Epithelial cell of esophagus (primary cell): ENCODE results near the gene TUBGCP6.
A peak's percentile ranks its signal among the peaks of the same experiment; 100 is the strongest.

ENCODE experiments used
- DNase-seq: peaks from one replicate; pipeline ENCODE4 v3.0.0; 2010; ENCODE audit warnings: low read depth
- H3K4me3 ChIP-seq: 2 replicates; pipeline ENCODE4 v1.5.1; 2011; ENCODE audit warnings: mild to moderate bottlenecking, low read length, control low read depth
- CTCF ChIP-seq: IDR thresholded peaks from 2 replicates; pipeline ENCODE4 v1.5.1; 2011; ENCODE audit warnings: low read depth, mild to moderate bottlenecking, low read length, control low read depth, inconsistent platforms; ENCODE audit not compliant: insufficient read depth; ENCODE audit errors: missing control alignments

The TUBGCP6 gene

GRCh38 chr22:50267591-50268390 lies 23.0 kb upstream of the TUBGCP6 start:
- DNase-seq, result peak; percentile 80
- TF ChIP-seq CTCF, result no peak
- peak overlapping the region; percentile 13 for H3K4me3 ChIP-seq

GRCh38 chr22:50266994-50267393 lies 22.2 kb upstream of the TUBGCP6 start:
- TF ChIP-seq CTCF, result no peak
- no peak for DNase-seq
- H3K4me3 ChIP-seq, result no peak overlapping the region

- no peak for TF ChIP-seq CTCF
- H3K4me3 ChIP-seq, result no peak overlapping the region
- no peak for DNase-seq
Observed at GRCh38 chr22:50264946-50265669, 20.3 kb upstream of the TUBGCP6 start.

- no peak for TF ChIP-seq CTCF
- no peak overlapping the region for H3K4me3 ChIP-seq
- DNase-seq, result no peak
Observed at GRCh38 chr22:50264104-50264745, 19.4 kb upstream of the TUBGCP6 start.

GRCh38 chr22:50262973-50263617 lies 18.3 kb upstream of the TUBGCP6 start:
- no peak overlapping the region for H3K4me3 ChIP-seq
- no peak for DNase-seq
- no peak for TF ChIP-seq CTCF

GRCh38 chr22:50262460-50262911 lies 17.7 kb upstream of the TUBGCP6 start:
- peak; percentile 64 for DNase-seq
- H3K4me3 ChIP-seq, result no peak overlapping the region
- TF ChIP-seq CTCF, result no peak
